ENCODE measurements around the gene BCL7A.

- TF ChIP-seq POLR2A (IDR thresholded peaks at IDR 0.05) (no peak), CTCF (IDR thresholded peaks at IDR 0.05) (no peak)
These were observed 47.4 kb upstream of the BCL7A start for GRCh38 chr12:121974026-121974985.
